ENCODE measurements around the gene HVCN1. TPM values are rescaled to one million over a fixed set of nuclear protein-coding genes. Genes with fewer than 3 reads are reported as not detected.

The HVCN1 gene
- total and polyA plus RNA-seq, 2 of the 13 experiments (the other 11 are each of a cell fraction or from before 2014, with no cell fraction given): 0.49 to 1.3 TPM

DNA sequence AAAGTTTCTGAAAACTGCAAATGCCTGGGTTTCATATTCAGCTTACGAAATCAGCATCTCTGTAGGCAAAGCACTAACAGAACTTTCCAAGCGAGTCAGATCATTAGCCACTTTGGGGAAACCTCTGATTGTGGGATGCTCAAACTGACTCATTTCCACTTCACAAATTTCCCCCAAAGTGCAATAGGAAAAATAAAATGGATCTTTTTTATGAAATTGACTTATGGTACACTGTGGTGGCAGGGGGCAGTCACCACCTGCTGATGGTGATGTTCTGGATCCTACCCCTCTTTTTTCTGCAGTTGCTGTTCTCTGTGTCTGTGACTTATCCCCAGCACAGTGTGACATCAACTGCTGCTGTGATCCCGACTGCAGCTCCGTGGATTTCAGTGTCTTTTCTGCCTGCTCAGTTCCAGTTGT, 69.4 kb downstream of the HVCN1 start:
- Histone ChIP-seq H3K79me2 (ENCODE audit: insufficient read depth, low read length) (no peaks in the 10 kb centered on the region), H3K36me3 (replicated peaks in 1 of 2; ENCODE audit: control insufficient read depth in 1 of 2, insufficient read depth in 2 of 2, low read length in 2 of 2) (no peaks in the 10 kb centered on the region), H3K4me2 (ENCODE audit: low read depth, low read length) (no peak overlapping the region), H3K27ac (ENCODE audit: extremely low read length, insufficient read depth, low read length) (no peak overlapping the region), H2AFZ (ENCODE audit: low read length) (no peak overlapping the region), H3K9ac (ENCODE audit: insufficient read depth, low read depth, low read length) (no peak overlapping the region), H3K9me3 (ENCODE audit: low read length) (no peaks in the 10 kb centered on the region), H3K4me1 (ENCODE audit: insufficient read depth, low read length) (peaks cover 17% of the 10 kb centered on the region), H3K27me3 (ENCODE audit: control insufficient read depth in 1 of 2, insufficient read depth in 2 of 2, low read length in 2 of 2) (no peaks in the 10 kb centered on the region), H4K20me1 (ENCODE audit: insufficient read depth, low read length) (no peaks in the 10 kb centered on the region), H3K4me3 (replicated peaks in 1 of 3; ENCODE audit: insufficient read depth in 1 of 3, low read depth in 2 of 3, low read length in 3 of 3) (no peak overlapping the region)
- 89% methylated on average over 4 of the region's 4 CpGs for WGBS (ENCODE audit: low lambda C conversion rate)
- POLR2A ChIA-PET: no interaction called here
- CTCF ChIA-PET (ENCODE audit: low intra/inter-chr PET ratio, low total read pairs): no interaction called here
- FAIRE-seq (no peak), DNase-seq (ENCODE audit: low spot score) (no peak), ATAC-seq (no peak)
- no TSS peak for BruUV-seq (replicated peaks)
- in situ Hi-C loops (cut with HindIII; ENCODE audit: extremely low pct_ligation_motif_present, low pct_unique_long_range_greater_than_20kb) (no loop called here), intact Hi-C loops (cut with micrococcal nuclease; ENCODE audit: unreplicated experiment) (no loop called here)
- TF ChIP-seq SETDB1 (CRISPR knock-in tag; IDR thresholded peaks at IDR 0.05; ENCODE audit: borderline replicate concordance) (no peak), ZNF556 (CRISPR knock-in tag; IDR thresholded peaks at IDR 0.05; ENCODE audit: borderline replicate concordance) (no peak), ZNF331 (CRISPR knock-in tag; IDR thresholded peaks at IDR 0.05) (no peak), ZMAT5 (CRISPR knock-in tag; IDR thresholded peaks at IDR 0.05; ENCODE audit: borderline replicate concordance, low read depth) (no peak), ATF6 (CRISPR knock-in tag; conservative IDR thresholded peaks at IDR 0.05) (no peak), RELA (CRISPR knock-in tag; IDR thresholded peaks at IDR 0.05) (no peak), HNF4A (CRISPR knock-in tag; IDR thresholded peaks at IDR 0.05) (no peak), ZFP62 (CRISPR knock-in tag; IDR thresholded peaks at IDR 0.05) (no peak), HBP1 (CRISPR knock-in tag; IDR thresholded peaks at IDR 0.05; ENCODE audit: low read depth) (no peak), MXD4 (CRISPR knock-in tag; IDR thresholded peaks at IDR 0.05) (no peak)
- TF ChIP-seq, protein P1, sequence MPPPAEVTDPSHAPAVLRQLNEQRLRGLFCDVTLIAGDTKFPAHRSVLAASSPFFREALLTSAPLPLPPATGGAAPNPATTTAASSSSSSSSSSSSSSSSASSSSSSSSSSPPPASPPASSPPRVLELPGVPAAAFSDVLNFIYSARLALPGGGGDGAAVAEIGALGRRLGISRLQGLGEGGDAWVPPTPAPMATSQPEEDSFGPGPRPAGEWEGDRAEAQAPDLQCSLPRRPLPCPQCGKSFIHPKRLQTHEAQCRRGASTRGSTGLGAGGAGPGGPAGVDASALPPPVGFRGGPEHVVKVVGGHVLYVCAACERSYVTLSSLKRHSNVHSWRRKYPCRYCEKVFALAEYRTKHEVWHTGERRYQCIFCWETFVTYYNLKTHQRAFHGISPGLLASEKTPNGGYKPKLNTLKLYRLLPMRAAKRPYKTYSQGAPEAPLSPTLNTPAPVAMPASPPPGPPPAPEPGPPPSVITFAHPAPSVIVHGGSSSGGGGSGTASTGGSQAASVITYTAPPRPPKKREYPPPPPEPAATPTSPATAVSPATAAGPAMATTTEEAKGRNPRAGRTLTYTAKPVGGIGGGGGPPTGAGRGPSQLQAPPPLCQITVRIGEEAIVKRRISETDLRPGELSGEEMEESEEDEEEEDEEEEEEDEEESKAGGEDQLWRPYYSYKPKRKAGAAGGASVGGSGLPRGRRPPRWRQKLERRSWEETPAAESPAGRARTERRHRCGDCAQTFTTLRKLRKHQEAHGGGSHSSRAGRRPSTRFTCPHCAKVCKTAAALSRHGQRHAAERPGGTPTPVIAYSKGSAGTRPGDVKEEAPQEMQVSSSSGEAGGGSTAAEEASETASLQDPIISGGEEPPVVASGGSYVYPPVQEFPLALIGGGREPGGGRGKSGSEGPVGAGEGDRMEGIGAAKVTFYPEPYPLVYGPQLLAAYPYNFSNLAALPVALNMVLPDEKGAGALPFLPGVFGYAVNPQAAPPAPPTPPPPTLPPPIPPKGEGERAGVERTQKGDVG (CRISPR knock-in tag; IDR thresholded peaks at IDR 0.05; ENCODE audit: borderline replicate concordance): no peak
